B cell (primary cell): ENCODE results near the gene LURAP1L. TPM values are rescaled to one million over a fixed set of nuclear protein-coding genes. Genes with fewer than 3 reads are reported as not detected.

Experiments
- ATAC-seq: fragments of 200-7000 bp; cut with Tn5 transposase; one replicate; pipeline ENCODE4 v1.10.0; 2021; ENCODE audit warnings: low read depth, mild to moderate bottlenecking, moderate number of reproducible peaks, moderate library complexity
- CTCF ChIA-PET: fragments of 350-600 bp; sonication (Branson Sonifier 250); formaldehyde crosslinking; loops from one replicate; lab custom pipeline; 2021; ENCODE audit warnings: antibody characterized with exemption, inconsistent platforms; lab: Charles Lee
- POLR2A ChIA-PET: fragments of 350-600 bp; sonication (Branson Sonifier 250); formaldehyde crosslinking; loops from one replicate; lab custom pipeline; 2021; ENCODE audit warnings: antibody characterized with exemption; lab: Charles Lee
- DNase-seq: peaks from one replicate; pipeline ENCODE4 v3.0.0; 2013
- H2AFZ ChIP-seq: 2 replicates; pipeline ENCODE4 v1.6.1; 2012; ENCODE audit warnings: mild to moderate bottlenecking, low read depth, low read length; ENCODE audit not compliant: insufficient read depth, poor library complexity, severe bottlenecking
- H3K27ac ChIP-seq, 2 donors: 1 replicate in 1 of 2; 2 replicates in 1 of 2; pipeline ENCODE4 v1.5.1; 2012 to 2013; ENCODE audit warnings: low read length in 2 of 2, mild to moderate bottlenecking in 2 of 2, moderate library complexity in 1 of 2
- H3K27me3 ChIP-seq, 4 experiments: fragments of 200-600 bp in 1 of 4; sonication (generic) in 1 of 4; replicated peaks in 1 of 4; 1 replicate in 2 of 4; 2 replicates in 2 of 4; pipeline versions ENCODE4 v1.6.1 to v1.7.0; 2013 to 2016; ENCODE audit warnings: low read length in 3 of 4, mild to moderate bottlenecking in 2 of 4, mixed read lengths in 1 of 4, moderate library complexity in 1 of 4; ENCODE audit not compliant: insufficient read depth in 4 of 4, control insufficient read depth in 3 of 4; ENCODE audit errors: control extremely low read depth in 1 of 4
- H3K36me3 ChIP-seq, 2 experiments: replicated peaks in 1 of 2; 1 replicate in 1 of 2; 2 replicates in 1 of 2; pipeline versions ENCODE4 v1.6.1 to v1.7.1; 2013; ENCODE audit warnings: low read length in 1 of 2; ENCODE audit not compliant: insufficient read depth in 2 of 2, control insufficient read depth in 1 of 2; ENCODE audit errors: control extremely low read depth in 1 of 2, extremely low read depth in 1 of 2
- H3K4me1 ChIP-seq, 2 donors: fragments of 200-600 bp in 1 of 2; sonication (generic) in 1 of 2; 1 replicate in 1 of 2; 2 replicates in 1 of 2; pipeline versions ENCODE4 v1.5.1 to v1.6.1; 2013 to 2017; ENCODE audit warnings: low read length in 2 of 2; ENCODE audit not compliant: control insufficient read depth in 2 of 2, insufficient read depth in 2 of 2
- H3K4me2 ChIP-seq: replicated peaks from 2 replicates; pipeline ENCODE3; 2012; ENCODE audit warnings: mild to moderate bottlenecking, low read depth, low read length; ENCODE audit not compliant: poor library complexity, severe bottlenecking
- H3K4me3 ChIP-seq, 5 experiments: fragments of 200-600 bp in 1 of 5; sonication (generic) in 1 of 5; 1 replicate in 3 of 5; 2 replicates in 2 of 5; pipeline versions ENCODE4 v1.5.1 to v1.7.0; 2011 to 2016; ENCODE audit warnings: low read length in 4 of 5, mild to moderate bottlenecking in 4 of 5, low read depth in 2 of 5, control low read depth in 1 of 5, moderate library complexity in 1 of 5; ENCODE audit not compliant: insufficient read depth in 1 of 5; ENCODE audit errors: control extremely low read depth in 1 of 5, extremely low read depth in 1 of 5
- H3K79me2 ChIP-seq: fragments of 200-600 bp; sonication (generic); one replicate; pipeline ENCODE4 v1.6.0; 2016; ENCODE audit warnings: low read length; ENCODE audit not compliant: control insufficient read depth, insufficient read depth
- H3K9ac ChIP-seq: fragments of 200-600 bp; sonication (generic); 2 replicates; pipeline ENCODE4 v1.6.1; 2017; ENCODE audit warnings: mild to moderate bottlenecking, low read length, moderate library complexity
- H3K9me3 ChIP-seq, 3 donors: one replicate each; pipeline versions ENCODE4 v1.6.1 to v1.7.1; 2013; ENCODE audit warnings: low read length in 2 of 3; ENCODE audit not compliant: control insufficient read depth in 2 of 3, insufficient read depth in 1 of 3; ENCODE audit errors: control extremely low read depth in 1 of 3
- H4K20me1 ChIP-seq: 2 replicates; pipeline ENCODE4 v1.6.0; 2012; ENCODE audit warnings: mild to moderate bottlenecking, low read length; ENCODE audit not compliant: insufficient read depth, control insufficient read depth, poor library complexity, severe bottlenecking
- H3K27ac Mint-ChIP-seq: one replicate; pipeline ENCODE4 v1.8.0; 2021; ENCODE audit warnings: mixed read lengths
- H3K27me3 Mint-ChIP-seq: one replicate; pipeline ENCODE4 v1.8.0; 2021; ENCODE audit warnings: mixed read lengths
- H3K4me1 Mint-ChIP-seq: one replicate; pipeline ENCODE4 v1.8.0; 2021; ENCODE audit warnings: mixed read lengths
- H3K4me3 Mint-ChIP-seq: one replicate; pipeline ENCODE4 v1.8.0; 2021; ENCODE audit warnings: mixed read lengths
- H3K9me3 Mint-ChIP-seq: one replicate; pipeline ENCODE4 v1.8.0; 2022; ENCODE audit warnings: mixed read lengths; ENCODE audit not compliant: insufficient read depth
- EZH2 ChIP-seq: IDR thresholded peaks from 2 replicates; pipeline ENCODE4 v1.6.1; 2012; ENCODE audit warnings: borderline replicate concordance, low read depth, mild to moderate bottlenecking, moderate library complexity, low read length; ENCODE audit not compliant: insufficient read depth, poor library complexity, severe bottlenecking
- WGBS: methylation state at CpG from one replicate; pipeline ENCODE4 v1.1.5; 2013; ENCODE audit warnings: missing lambda C conversion rate; ENCODE audit not compliant: insufficient coverage; 5-methylcytosine and 5-hydroxymethylcytosine counted together
- intact Hi-C: fragments of 100-400 bp; cut with micrococcal nuclease; formaldehyde crosslinking; loops from one replicate; pipeline ENCODE4 v1.10.0; 2022
- polyA plus RNA-seq: library from polyadenylated mRNA; depleted of rRNA; stranded (reverse); fragments of >200 nt; gene quantifications from 2 replicates; pipeline ENCODE4 v1.2.3, GENCODE V29; 2012
- total RNA-seq, 2 donors: library from RNA; stranded (reverse); fragments of 120-200 nt in 1 of 2; gene quantifications; 1 replicate in 1 of 2; 2 replicates in 1 of 2; pipeline versions ENCODE4 v1.2.3 to v1.2.4, GENCODE V29; 2013 to 2022
- TF ChIP-seq, protein P1 (sequence below): fragments of 200-600 bp; IDR thresholded peaks from one replicate; pipeline ENCODE4 v1.8.0; 2022; ENCODE audit warnings: antibody characterized with exemption, mild to moderate bottlenecking

LURAP1L gene
- total and polyA plus RNA-seq, 2 donors (not counting 1 experiment from before 2014, with no cell fraction given), result not detected

DNA sequence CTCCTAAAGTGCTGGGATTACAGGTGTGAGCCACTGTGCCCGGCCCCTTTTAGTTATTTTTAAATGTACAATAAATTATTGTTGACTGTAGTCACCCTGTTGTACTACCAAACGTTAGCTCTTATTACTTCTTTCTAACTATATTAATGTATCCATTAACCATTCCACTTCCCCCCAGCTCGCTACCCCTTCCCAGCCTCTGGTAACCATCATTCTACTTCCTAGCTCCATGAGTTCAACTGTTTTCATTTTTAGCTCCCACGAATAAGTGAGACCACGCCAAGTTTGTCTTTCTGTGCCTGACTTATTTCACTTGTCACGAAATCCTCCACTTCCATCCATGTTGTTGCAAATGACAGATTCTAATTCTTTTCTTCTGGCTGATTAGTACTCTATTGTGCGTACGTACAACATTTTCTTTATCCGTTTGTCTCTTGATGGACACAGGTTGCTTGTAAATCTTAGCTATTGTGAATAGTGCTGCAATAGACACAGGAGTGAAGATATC, 6.5 kb downstream of the LURAP1L start:
- TF ChIP-seq EZH2, result no peak
- TF ChIP-seq, protein P1, sequence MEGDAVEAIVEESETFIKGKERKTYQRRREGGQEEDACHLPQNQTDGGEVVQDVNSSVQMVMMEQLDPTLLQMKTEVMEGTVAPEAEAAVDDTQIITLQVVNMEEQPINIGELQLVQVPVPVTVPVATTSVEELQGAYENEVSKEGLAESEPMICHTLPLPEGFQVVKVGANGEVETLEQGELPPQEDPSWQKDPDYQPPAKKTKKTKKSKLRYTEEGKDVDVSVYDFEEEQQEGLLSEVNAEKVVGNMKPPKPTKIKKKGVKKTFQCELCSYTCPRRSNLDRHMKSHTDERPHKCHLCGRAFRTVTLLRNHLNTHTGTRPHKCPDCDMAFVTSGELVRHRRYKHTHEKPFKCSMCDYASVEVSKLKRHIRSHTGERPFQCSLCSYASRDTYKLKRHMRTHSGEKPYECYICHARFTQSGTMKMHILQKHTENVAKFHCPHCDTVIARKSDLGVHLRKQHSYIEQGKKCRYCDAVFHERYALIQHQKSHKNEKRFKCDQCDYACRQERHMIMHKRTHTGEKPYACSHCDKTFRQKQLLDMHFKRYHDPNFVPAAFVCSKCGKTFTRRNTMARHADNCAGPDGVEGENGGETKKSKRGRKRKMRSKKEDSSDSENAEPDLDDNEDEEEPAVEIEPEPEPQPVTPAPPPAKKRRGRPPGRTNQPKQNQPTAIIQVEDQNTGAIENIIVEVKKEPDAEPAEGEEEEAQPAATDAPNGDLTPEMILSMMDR, result no peak
- DNase-seq (no peak), ATAC-seq (no peak)
- intact Hi-C loops, result no loop called here
- no peak overlapping the region for H3K4me3 Mint-ChIP-seq
- H3K27me3 ChIP-seq, result peaks cover 0 to 6% (median 3%) of the 10 kb centered on the region in 4 experiments
- peaks cover 0 to 3% of the 10 kb centered on the region in 2 donors for H3K4me1 ChIP-seq
- peaks cover 9% of the 10 kb centered on the region for H3K27me3 Mint-ChIP-seq
- CTCF ChIA-PET, result no interaction called here
- WGBS, result 91% methylated on average over 5 of the region's 9 CpGs
- peaks cover 4% of the 10 kb centered on the region for H3K4me1 Mint-ChIP-seq
- H3K27ac ChIP-seq, result no peak overlapping the region
- H3K27ac Mint-ChIP-seq, result no peak overlapping the region
- POLR2A ChIA-PET, result no interaction called here
- H3K9me3 ChIP-seq, result peaks cover 0 to 4% (median 0%) of the 10 kb centered on the region in 3 donors
- H2AFZ ChIP-seq, result no peak overlapping the region
- H3K4me3 ChIP-seq, result no peak overlapping the region
- no peaks in the 10 kb centered on the region for H3K9me3 Mint-ChIP-seq
- H3K9ac ChIP-seq, result no peak overlapping the region
- H3K79me2 ChIP-seq, result no peaks in the 10 kb centered on the region
- no peak overlapping the region for H3K4me2 ChIP-seq
- H4K20me1 ChIP-seq, result no peaks in the 10 kb centered on the region
- H3K36me3 ChIP-seq, result no peaks in the 10 kb centered on the region

DNA sequence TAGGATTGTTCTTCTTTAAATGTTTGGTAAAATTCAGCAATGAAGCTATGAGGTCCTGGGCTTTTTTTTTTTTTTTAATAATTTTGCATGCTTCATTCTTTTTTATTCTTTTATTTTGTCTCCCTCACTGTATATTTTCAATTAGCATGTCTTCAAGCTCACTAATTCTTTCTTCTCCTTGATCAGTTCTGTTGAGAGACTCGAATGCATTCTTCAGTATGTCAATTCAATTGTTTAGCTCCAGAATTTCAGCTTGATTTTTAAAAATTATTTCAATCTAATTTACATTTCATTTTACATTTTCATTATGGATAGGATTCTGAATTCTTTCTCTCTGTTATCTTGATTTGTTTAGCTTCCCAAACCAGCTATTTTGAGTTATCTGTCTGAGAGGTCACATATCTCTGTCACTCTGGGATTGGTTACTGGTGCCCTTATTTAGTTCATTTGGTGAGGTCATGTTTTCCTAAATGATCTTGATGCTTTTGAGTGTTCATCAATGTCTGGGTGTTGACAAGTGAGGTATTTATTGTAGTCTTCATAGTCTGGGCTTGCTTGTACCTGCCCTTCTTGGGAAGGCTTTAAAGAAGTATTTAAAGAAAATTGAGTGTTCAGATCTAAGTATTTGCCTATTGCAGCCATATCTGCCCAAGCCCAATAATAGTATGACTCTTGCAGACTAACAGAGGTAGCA, 9.1 kb downstream of the LURAP1L start:
- ChIA-PET POLR2A (no interaction called here), CTCF (no interaction called here)
- DNase-seq (no peak), ATAC-seq (no peak)
- no peak overlapping the region for H3K4me3 Mint-ChIP-seq
- no peaks in the 10 kb centered on the region for H3K4me1 Mint-ChIP-seq
- peaks cover 0 to 3% (median 0%) of the 10 kb centered on the region in 3 donors for H3K9me3 ChIP-seq
- no peaks in the 10 kb centered on the region for H3K36me3 ChIP-seq
- H3K9ac ChIP-seq, result no peak overlapping the region
- H3K27ac ChIP-seq, result no peak overlapping the region
- no peak overlapping the region for H3K4me3 ChIP-seq
- no peaks in the 10 kb centered on the region for H3K4me1 ChIP-seq
- intact Hi-C loops, result no loop called here
- no CpG with 5 or more reads among the region's 1 CpG for WGBS
- no peak overlapping the region for H3K27ac Mint-ChIP-seq
- no peaks in the 10 kb centered on the region for H3K9me3 Mint-ChIP-seq
- no peak overlapping the region for H2AFZ ChIP-seq
- H3K79me2 ChIP-seq, result no peaks in the 10 kb centered on the region
- no peak overlapping the region for H3K4me2 ChIP-seq
- H4K20me1 ChIP-seq, result no peaks in the 10 kb centered on the region
- H3K27me3 Mint-ChIP-seq, result no peaks in the 10 kb centered on the region
- no peak for TF ChIP-seq EZH2
- TF ChIP-seq, protein P1, result no peak
- H3K27me3 ChIP-seq, result no peaks in the 10 kb centered on the region
